ENCODE measurements around the gene BOC. TPM values are rescaled to one million over a fixed set of nuclear protein-coding genes. Genes with fewer than 3 reads are reported as not detected.

Gene BOC
- total RNA-seq, 1 experiment from 2014 or later: 1.2 TPM

- H3K27me3 ChIP-seq (replicated peaks; ENCODE audit: insufficient read depth, low read depth, low read length, poor library complexity): no peaks in the 10 kb centered on the region
- CTCF ChIA-PET: no interaction called here
- no TSS peak for BruUV-seq (replicated peaks)
These were observed 15.1 kb downstream of the BOC start for GRCh38 chr3:113226491-113226890.

GRCh38 chr3:113227146-113227545 lies 15.8 kb downstream of the BOC start:
- Histone ChIP-seq H3K9me3 (ENCODE audit: low read depth, low read length, poor library complexity, severe bottlenecking) (no peaks in the 10 kb centered on the region), H3K4me1 (ENCODE audit: insufficient read depth, low read length, poor library complexity, severe bottlenecking) (peaks cover 7% of the 10 kb centered on the region), H3K4me3 (ENCODE audit: low read depth, low read length, poor library complexity, severe bottlenecking) (no peak overlapping the region), H3K27ac (ENCODE audit: low read depth, low read length, poor library complexity, severe bottlenecking) (no peak overlapping the region), H3K27me3 (replicated peaks; ENCODE audit: insufficient read depth, low read depth, low read length, poor library complexity) (no peaks in the 10 kb centered on the region), H3K36me3 (ENCODE audit: insufficient read depth, low read length, poor library complexity, severe bottlenecking) (no peaks in the 10 kb centered on the region)
- ChIA-PET CTCF (no interaction called here), POLR2A (ENCODE audit: low non-redundant PET) (no interaction called here)
- no peak for DNase-seq (ENCODE audit: low spot score)
- intact Hi-C loops (cut with micrococcal nuclease; ENCODE audit: unreplicated experiment): no loop called here
- no TSS peak for BruUV-seq (replicated peaks)
- TF ChIP-seq CTCF (conservative IDR thresholded peaks at IDR 0.05; ENCODE audit: low read depth, low read length) (no peak), EZH2 (IDR thresholded peaks at IDR 0.05; ENCODE audit: borderline replicate concordance, low read depth, low read length, poor library complexity, severe bottlenecking) (no peak)

More at GRCh38 chr3:113226491-113226890, 15.1 kb downstream of the BOC start:
- TF ChIP-seq EZH2 (IDR thresholded peaks at IDR 0.05; ENCODE audit: borderline replicate concordance, low read depth, low read length, poor library complexity, severe bottlenecking): no peak
- TF ChIP-seq CTCF (conservative IDR thresholded peaks at IDR 0.05; ENCODE audit: low read depth, low read length): no peak
- H3K9me3 ChIP-seq (ENCODE audit: low read depth, low read length, poor library complexity, severe bottlenecking): no peaks in the 10 kb centered on the region
- no peak for DNase-seq (ENCODE audit: low spot score)
- H3K36me3 ChIP-seq (ENCODE audit: insufficient read depth, low read length, poor library complexity, severe bottlenecking): no peaks in the 10 kb centered on the region
- intact Hi-C loops (cut with micrococcal nuclease; ENCODE audit: unreplicated experiment): no loop called here
- H3K27ac ChIP-seq (ENCODE audit: low read depth, low read length, poor library complexity, severe bottlenecking): no peak overlapping the region
- H3K4me1 ChIP-seq (ENCODE audit: insufficient read depth, low read length, poor library complexity, severe bottlenecking): peaks cover 3% of the 10 kb centered on the region
- POLR2A ChIA-PET (ENCODE audit: low non-redundant PET): no interaction called here
- no peak overlapping the region for H3K4me3 ChIP-seq (ENCODE audit: low read depth, low read length, poor library complexity, severe bottlenecking)

GRCh38 chr3:113228498-113229286 lies 17.3 kb downstream of the BOC start:
- Histone ChIP-seq H3K9me3 (ENCODE audit: low read depth, low read length, poor library complexity, severe bottlenecking) (no peaks in the 10 kb centered on the region), H3K27ac (ENCODE audit: low read depth, low read length, poor library complexity, severe bottlenecking) (no peak overlapping the region), H3K27me3 (replicated peaks; ENCODE audit: insufficient read depth, low read depth, low read length, poor library complexity) (no peaks in the 10 kb centered on the region), H3K4me3 (ENCODE audit: low read depth, low read length, poor library complexity, severe bottlenecking) (no peak overlapping the region), H3K4me1 (ENCODE audit: insufficient read depth, low read length, poor library complexity, severe bottlenecking) (peaks cover 8% of the 10 kb centered on the region), H3K36me3 (ENCODE audit: insufficient read depth, low read length, poor library complexity, severe bottlenecking) (no peaks in the 10 kb centered on the region)
- DNase-seq (ENCODE audit: low spot score): no peak
- no TSS peak for BruUV-seq (replicated peaks)
- intact Hi-C loops (cut with micrococcal nuclease; ENCODE audit: unreplicated experiment): no loop called here
- ChIA-PET CTCF (interaction anchor here (0.6 kb wide), 1 partner anchor 1266 kb away, joined by 7 read pairs; no protein-coding TSS in a partner anchor), POLR2A (ENCODE audit: low non-redundant PET) (no interaction called here)
- TF ChIP-seq EZH2 (IDR thresholded peaks at IDR 0.05; ENCODE audit: borderline replicate concordance, low read depth, low read length, poor library complexity, severe bottlenecking): no peak
- TF ChIP-seq CTCF (conservative IDR thresholded peaks at IDR 0.05; ENCODE audit: low read depth, low read length): no peak
